Upper lobe of right lung (tissue), 1 donor: ENCODE measurements around the gene CLDN12. TPM values are rescaled to one million over a fixed set of nuclear protein-coding genes. Genes with fewer than 3 reads are reported as not detected.

Source experiments
- ATAC-seq: fragments of 200-7000 bp; cut with Tn5 transposase; one replicate; pipeline ENCODE4 v1.9.1; 2020; ENCODE audit warnings: mild to moderate bottlenecking, moderate library complexity
- DNase-seq: peaks from one replicate; pipeline ENCODE4 v3.0.0-alpha.2; 2020
- H3K27ac ChIP-seq: fragments of 200-600 bp; one replicate; pipeline ENCODE4 v1.8.0; 2022
- H3K27me3 ChIP-seq: fragments of 200-600 bp; one replicate; pipeline ENCODE4 v1.8.0; 2022; ENCODE audit warnings: mild to moderate bottlenecking
- H3K36me3 ChIP-seq: fragments of 200-600 bp; one replicate; pipeline ENCODE4 v1.8.0; 2022
- H3K4me1 ChIP-seq: fragments of 200-600 bp; one replicate; pipeline ENCODE4 v1.8.0; 2022
- H3K4me3 ChIP-seq: fragments of 200-600 bp; one replicate; pipeline ENCODE4 v1.8.0; 2022; ENCODE audit warnings: mild to moderate bottlenecking
- H3K9me3 ChIP-seq: fragments of 200-600 bp; one replicate; pipeline ENCODE4 v1.8.0; 2022
- CTCF ChIP-seq: fragments of 200-600 bp; IDR thresholded peaks from one replicate; pipeline ENCODE4 v1.8.0; 2022; ENCODE audit warnings: antibody characterized with exemption
- intact Hi-C: fragments of 100-400 bp; cut with DNase I; formaldehyde crosslinking; loops from one replicate; pipeline ENCODE4 v1.11.0; 2022
- total RNA-seq: library from RNA; stranded (reverse); fragmentation: NEBNext Ultra II Directional; extraction: Animal tissue kit (Norgen Biotek cat#: 25700); gene quantifications from one replicate; pipeline ENCODE4 v1.2.1, GENCODE V29; 2021
- donor health status: DM: no; HTN: yes; CAD: no; lungs with severe emphysema.

CLDN12 gene
- total RNA-seq, 1 donor from 2014 or later, result 30.8 TPM

- Histone ChIP-seq H3K9me3 (no peaks in the 10 kb centered on the region), H3K36me3 (no peaks in the 10 kb centered on the region), H3K4me3 (no peak overlapping the region), H3K27ac (no peak overlapping the region), H3K4me1 (no peaks in the 10 kb centered on the region), H3K27me3 (no peaks in the 10 kb centered on the region)
- no peak for TF ChIP-seq CTCF
- DNase-seq, result no peak
- ATAC-seq, result peak; percentile 14
- intact Hi-C loops, result no loop called here
Observed at GRCh38 chr7:90433221-90433620, 30.0 kb downstream of the CLDN12 start.

- Histone ChIP-seq H3K27me3 (no peaks in the 10 kb centered on the region), H3K4me1 (no peaks in the 10 kb centered on the region), H3K4me3 (no peak overlapping the region), H3K27ac (no peak overlapping the region), H3K36me3 (no peaks in the 10 kb centered on the region), H3K9me3 (no peaks in the 10 kb centered on the region)
- intact Hi-C loops, result no loop called here
- DNase-seq, result no peak
- ATAC-seq, result no peak
- TF ChIP-seq CTCF, result no peak
Observed at GRCh38 chr7:90445633-90446032, 42.4 kb downstream of the CLDN12 start.

GRCh38 chr7:90446137-90446899 lies 43.1 kb downstream of the CLDN12 start:
- DNase-seq (no peak), ATAC-seq (no peak)
- Histone ChIP-seq H3K4me3 (no peak overlapping the region), H3K27me3 (no peaks in the 10 kb centered on the region), H3K27ac (no peak overlapping the region), H3K4me1 (no peaks in the 10 kb centered on the region), H3K36me3 (no peaks in the 10 kb centered on the region), H3K9me3 (no peaks in the 10 kb centered on the region)
- intact Hi-C loops, result no loop called here
- TF ChIP-seq CTCF, result no peak

GRCh38 chr7:90453259-90453891 lies 50.1 kb downstream of the CLDN12 start:
- Histone ChIP-seq H3K36me3 (no peaks in the 10 kb centered on the region), H3K27ac (no peak overlapping the region), H3K4me1 (no peaks in the 10 kb centered on the region), H3K27me3 (no peaks in the 10 kb centered on the region), H3K9me3 (no peaks in the 10 kb centered on the region), H3K4me3 (no peak overlapping the region)
- intact Hi-C loops, result no loop called here
- TF ChIP-seq CTCF, result no peak
- DNase-seq (no peak), ATAC-seq (no peak)

GRCh38 chr7:90453931-90454330 lies 50.7 kb downstream of the CLDN12 start:
- no peaks in the 10 kb centered on the region for H3K36me3 ChIP-seq
- H3K4me1 ChIP-seq, result no peaks in the 10 kb centered on the region
- H3K27ac ChIP-seq, result no peak overlapping the region
- no peaks in the 10 kb centered on the region for H3K9me3 ChIP-seq
- no peak for DNase-seq
- no peak for ATAC-seq
- no peaks in the 10 kb centered on the region for H3K27me3 ChIP-seq
- no peak overlapping the region for H3K4me3 ChIP-seq
- intact Hi-C loops, result no loop called here
- TF ChIP-seq CTCF, result no peak
